Suprapubic skin (tissue), 4 donors: ENCODE results near the gene ATP6V1A. TPM values are rescaled to one million over a fixed set of nuclear protein-coding genes. Genes with fewer than 3 reads are reported as not detected.

ENCODE experiments used
- DNase-seq, 2 donors: peaks; one replicate each; pipeline ENCODE4 v3.0.0-alpha.2; 2019; ENCODE audit warnings: low spot score in 2 of 2
- H3K27ac ChIP-seq: fragments of 200-600 bp; sonication (generic); one replicate; pipeline ENCODE4 v1.5.1; 2019
- H3K27me3 ChIP-seq: fragments of 200-600 bp; sonication (generic); one replicate; pipeline ENCODE4 v1.5.1; 2019
- H3K36me3 ChIP-seq: fragments of 200-600 bp; sonication (generic); one replicate; pipeline ENCODE4 v1.5.1; 2019
- H3K4me1 ChIP-seq: fragments of 200-600 bp; sonication (generic); one replicate; pipeline ENCODE4 v1.5.1; 2019
- H3K4me3 ChIP-seq: fragments of 200-600 bp; sonication (generic); one replicate; pipeline ENCODE4 v1.5.1; 2019; ENCODE audit warnings: mild to moderate bottlenecking
- H3K9me3 ChIP-seq: fragments of 200-600 bp; sonication (generic); one replicate; pipeline ENCODE4 v1.5.1; 2019
- CTCF ChIP-seq, 2 donors: fragments of 200-600 bp in 1 of 2; fragments of 450-650 bp in 1 of 2; sonication (generic) in 1 of 2; IDR thresholded peaks; one replicate each; pipeline ENCODE4 v1.5.1; 2016 to 2019; ENCODE audit warnings: antibody characterized with exemption in 2 of 2, mild to moderate bottlenecking in 1 of 2, moderate library complexity in 1 of 2
- EP300 ChIP-seq: sonication (generic); formaldehyde crosslinking; IDR thresholded peaks from one replicate; pipeline ENCODE4 v1.6.1; 2017; ENCODE audit warnings: antibody characterized with exemption
- POLR2A ChIP-seq, 2 donors: fragments of 450-650 bp; IDR thresholded peaks; one replicate each; pipeline ENCODE4 v1.6.1; 2017; ENCODE audit warnings: antibody characterized with exemption in 2 of 2, mild to moderate bottlenecking in 2 of 2, moderate library complexity in 2 of 2
- POLR2AphosphoS5 ChIP-seq, 3 donors: sonication (generic); formaldehyde crosslinking; IDR thresholded peaks; one replicate each; pipeline ENCODE4 v1.6.1; 2017; ENCODE audit warnings: antibody characterized with exemption in 3 of 3
- WGBS: methylation state at CpG from one replicate; pipeline ENCODE4 v1.1.5; 2018; 5-methylcytosine and 5-hydroxymethylcytosine counted together
- total RNA-seq, 4 donors: library from RNA; depleted of rRNA; stranded (reverse); fragments of >200 nt; gene quantifications; one replicate each; pipeline ENCODE4 v1.1.0, GENCODE V29; 2016

The ATP6V1A gene
- total RNA-seq, 4 donors from 2014 or later, result 43.5 to 63.5 (median 58.7) TPM

DNA sequence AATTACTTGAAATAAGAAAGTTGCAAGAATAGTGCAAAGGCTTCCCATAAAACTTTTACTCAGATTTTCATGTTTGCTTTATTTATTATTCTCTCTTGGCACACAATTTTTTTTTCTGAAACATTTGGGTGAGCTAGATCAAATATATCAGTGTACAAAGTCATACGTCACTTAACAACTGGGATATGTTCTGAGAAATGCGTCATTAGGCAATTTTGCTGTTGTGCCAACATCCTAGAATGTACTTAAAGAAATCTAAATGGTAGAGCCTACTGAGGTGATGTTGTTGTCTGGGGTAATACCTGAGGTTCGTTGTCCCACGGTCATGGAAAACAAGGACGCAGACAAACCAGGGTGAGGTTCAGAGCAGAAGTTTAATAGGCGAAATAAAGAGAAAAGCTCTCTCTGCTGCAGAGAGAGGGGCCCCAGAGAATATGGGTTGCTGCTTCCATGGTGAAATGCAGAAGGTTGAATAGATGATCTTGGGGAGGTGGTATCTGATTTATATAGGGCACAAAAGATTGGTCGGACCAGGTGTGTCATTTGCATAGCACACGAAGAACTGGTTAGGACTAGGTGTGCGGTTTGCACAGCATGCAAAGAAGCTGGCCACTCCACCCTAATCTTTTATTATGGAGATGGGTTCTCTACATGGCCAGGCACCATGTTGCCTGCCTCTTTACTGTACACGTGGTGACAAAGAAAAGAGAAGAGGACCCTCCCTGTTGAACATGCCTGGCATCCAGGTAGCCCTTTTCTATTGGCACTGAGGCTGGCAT, 82.9 kb downstream of the ATP6V1A start:
- no peak overlapping the region for H3K27ac ChIP-seq
- no peaks in the 10 kb centered on the region for H3K9me3 ChIP-seq
- no peak overlapping the region for H3K4me3 ChIP-seq
- no peak for TF ChIP-seq CTCF (IDR thresholded peaks at IDR 0.05)
- no peak for TF ChIP-seq POLR2A (IDR thresholded peaks at IDR 0.05)
- no peak for TF ChIP-seq EP300
- no peak for TF ChIP-seq POLR2AphosphoS5 (IDR thresholded peaks at IDR 0.05)
- H3K27me3 ChIP-seq, result no peaks in the 10 kb centered on the region
- 78% methylated on average over 10 of the region's 10 CpGs for WGBS
- no peaks in the 10 kb centered on the region for H3K36me3 ChIP-seq
- no peak for DNase-seq
- no peaks in the 10 kb centered on the region for H3K4me1 ChIP-seq

DNA sequence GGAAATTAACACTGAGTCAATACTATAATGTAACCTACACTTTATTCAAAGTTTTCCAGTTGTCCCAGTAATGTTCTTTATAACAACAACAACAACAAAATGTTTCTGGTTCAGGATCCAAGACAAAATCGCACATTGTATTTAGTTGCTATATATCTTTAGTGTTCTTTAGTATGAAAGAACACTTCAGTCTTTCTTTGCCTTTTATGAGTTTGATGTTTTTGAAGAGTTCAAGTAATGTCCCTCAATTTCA, 84.2 kb downstream of the ATP6V1A start:
- H3K27ac ChIP-seq, result no peak overlapping the region
- TF ChIP-seq POLR2A (IDR thresholded peaks at IDR 0.05), result no peak
- TF ChIP-seq POLR2AphosphoS5 (IDR thresholded peaks at IDR 0.05), result no peak
- TF ChIP-seq CTCF (IDR thresholded peaks at IDR 0.05), result no peak
- TF ChIP-seq EP300, result no peak
- WGBS, result 0% methylated on average over 1 of the region's 1 CpG

DNA sequence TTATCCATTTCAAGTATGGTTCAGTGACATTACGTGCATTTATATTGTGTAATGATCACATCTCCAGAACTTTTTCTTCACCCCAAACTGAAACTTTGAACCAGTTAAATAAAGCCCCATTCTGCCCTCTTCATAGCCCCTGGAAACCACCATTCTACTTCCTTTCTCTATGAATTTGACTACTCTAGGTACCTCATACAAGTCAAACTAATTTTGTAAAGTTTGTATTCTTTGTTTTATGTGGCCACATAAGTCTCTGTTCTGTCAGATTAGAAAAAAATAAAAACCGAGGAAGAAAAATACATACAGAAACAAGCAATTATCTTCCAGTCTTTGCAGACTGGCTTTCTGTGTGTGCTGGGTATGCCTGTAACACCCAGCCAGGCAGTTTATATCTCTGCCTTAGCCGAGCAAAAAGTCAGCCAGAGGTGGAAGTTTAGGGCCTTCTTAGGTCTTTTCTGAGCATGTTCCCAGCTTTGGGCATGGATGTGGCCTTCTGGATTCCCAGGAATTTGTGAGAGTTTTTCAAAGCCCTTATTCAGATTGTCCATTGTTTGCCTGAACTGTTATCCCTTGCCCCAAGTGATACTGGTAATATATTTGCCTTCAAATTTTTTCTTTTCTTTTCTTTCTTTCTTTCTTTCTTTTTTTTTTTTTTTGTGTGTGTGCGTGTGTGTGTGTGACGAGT, 85.8 kb downstream of the ATP6V1A start:
- WGBS, result 88% methylated on average over 5 of the region's 5 CpGs
- no peaks in the 10 kb centered on the region for H3K27me3 ChIP-seq
- no peaks in the 10 kb centered on the region for H3K36me3 ChIP-seq
- no peak overlapping the region for H3K4me3 ChIP-seq
- TF ChIP-seq POLR2A (IDR thresholded peaks at IDR 0.05) (no peak), CTCF (IDR thresholded peaks at IDR 0.05) (no peak), EP300 (no peak), POLR2AphosphoS5 (IDR thresholded peaks at IDR 0.05) (no peak)
- H3K27ac ChIP-seq, result no peak overlapping the region
- no peaks in the 10 kb centered on the region for H3K9me3 ChIP-seq
- no peaks in the 10 kb centered on the region for H3K4me1 ChIP-seq
- no peak for DNase-seq

More for the DNA sequence above, 84.2 kb downstream of the ATP6V1A start:
- no peak for DNase-seq
- no peaks in the 10 kb centered on the region for H3K9me3 ChIP-seq
- H3K27me3 ChIP-seq, result no peaks in the 10 kb centered on the region
- no peaks in the 10 kb centered on the region for H3K4me1 ChIP-seq
- no peak overlapping the region for H3K4me3 ChIP-seq
- H3K36me3 ChIP-seq, result no peaks in the 10 kb centered on the region

DNA sequence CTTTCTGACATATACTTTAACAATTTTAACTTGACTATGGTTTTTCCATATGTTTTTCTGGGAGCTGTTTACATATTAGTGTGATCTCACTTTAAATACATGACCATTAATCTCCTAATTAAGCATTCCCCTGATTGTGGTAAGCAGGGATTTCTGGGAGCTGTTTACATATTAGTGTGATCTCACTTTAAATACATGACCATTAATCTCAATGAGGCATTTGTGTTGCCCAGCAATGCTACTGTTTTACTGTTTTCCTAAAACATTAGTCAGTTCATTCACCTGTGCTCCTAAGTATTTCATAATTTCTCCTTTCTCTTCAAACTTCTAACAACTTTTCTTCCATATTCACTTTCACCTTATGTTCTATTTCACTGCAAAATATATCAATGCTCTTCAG, 88.1 kb downstream of the ATP6V1A start:
- Histone ChIP-seq H3K27ac (no peak overlapping the region), H3K36me3 (no peaks in the 10 kb centered on the region), H3K9me3 (no peaks in the 10 kb centered on the region), H3K27me3 (no peaks in the 10 kb centered on the region), H3K4me1 (peaks cover 7% of the 10 kb centered on the region), H3K4me3 (no peak overlapping the region)
- TF ChIP-seq EP300, result no peak
- TF ChIP-seq POLR2A (IDR thresholded peaks at IDR 0.05), result no peak
- no peak for TF ChIP-seq POLR2AphosphoS5 (IDR thresholded peaks at IDR 0.05)
- TF ChIP-seq CTCF (IDR thresholded peaks at IDR 0.05), result no peak
- DNase-seq, result no peak

GRCh38 chr3:113838631-113839209, 91.9 kb downstream of the ATP6V1A start, which contains the start of gene GRAMD1C:
TSS of gene GRAMD1C (plus strand) at chr3:113838788. CDS start at chr3:113838910, 122 bp downstream.
- H3K27ac ChIP-seq, result no peak within 1 kb of the TSS
- 1% methylated on average over 29 of the region's 48 CpGs for whole genome bisulfite sequencing
- peak; percentile 88 to 91 for DNase-seq
- H3K9me3 ChIP-seq, result no peaks in the 10 kb centered on the region
- H3K4me1 ChIP-seq, result peaks cover 7% of the 10 kb centered on the region
- TF ChIP-seq POLR2A (IDR thresholded peaks at IDR 0.05) (no peak), CTCF (IDR thresholded peaks at IDR 0.05) (peak; percentile 78 to 84)
- no peaks in the 10 kb centered on the region for H3K36me3 ChIP-seq
- peak within 1 kb of the TSS; percentile 61 for H3K4me3 ChIP-seq
- no peaks in the 10 kb centered on the region for H3K27me3 ChIP-seq
